GM21526 (cell line): Measurements from ENCODE around the gene SLC43A1.
A peak's percentile ranks its signal among the peaks of the same experiment; 100 is the strongest.

Experiments used
- ATAC-seq: cut with Tn5 transposase; IDR thresholded peaks from one replicate; pipeline ENCODE4 v1.9.1; 2021; ENCODE audit warnings: moderate library complexity; ENCODE audit not compliant: unreplicated experiment, low FRiP score

Gene SLC43A1

GRCh38 chr11:57530215-57530595 lies 14.7 kb upstream of the SLC43A1 start:
- no peak for ATAC-seq

- ATAC-seq: no peak
These were observed 13.5 kb upstream of the SLC43A1 start for GRCh38 chr11:57529012-57529411.

GRCh38 chr11:57527056-57527631 lies 11.6 kb upstream of the SLC43A1 start:
- ATAC-seq: no peak

- ATAC-seq: no peak
These were observed 7.9 kb upstream of the SLC43A1 start for GRCh38 chr11:57523419-57523818.

DNA sequence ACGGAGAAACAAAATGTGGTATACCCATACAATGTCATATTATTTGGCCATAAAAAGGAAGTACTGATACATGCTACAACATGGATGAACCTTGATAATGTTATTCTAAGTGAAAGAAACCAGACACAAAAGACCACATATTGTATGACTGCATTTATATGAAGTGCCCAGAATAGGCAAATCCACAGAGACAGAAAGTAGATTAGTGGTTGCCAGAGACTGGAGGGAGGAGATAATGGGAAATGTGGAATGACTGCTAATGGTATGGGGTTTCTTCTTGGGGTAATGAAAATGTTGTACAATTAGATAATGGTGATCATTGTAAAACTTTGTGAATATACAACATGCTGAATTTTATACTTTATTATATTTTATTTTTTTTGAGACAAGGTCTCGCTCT lies 5.6 kb upstream of the SLC43A1 start:
- ATAC-seq: no peak

DNA sequence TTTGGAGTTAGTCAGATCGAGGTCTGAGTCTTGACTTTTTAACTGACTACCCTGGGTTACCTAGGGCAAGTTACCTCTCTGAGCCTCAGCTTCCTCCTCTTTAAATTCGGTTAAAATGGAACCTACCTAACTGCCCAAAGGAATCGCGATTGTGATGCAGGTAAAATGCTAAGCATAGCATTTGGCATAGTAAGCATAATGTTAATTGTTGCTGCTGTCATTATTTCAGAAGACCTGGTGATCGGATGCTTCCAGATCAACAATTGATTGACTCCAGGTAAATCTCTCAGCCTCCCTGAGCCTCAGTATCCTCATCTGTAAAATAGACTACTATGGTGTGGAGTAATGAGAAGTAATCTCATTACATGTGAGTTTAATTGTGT lies 550 bp upstream of the SLC43A1 start:
- no peak for ATAC-seq

- ATAC-seq: peak; percentile 42
These were observed 767 bp downstream of the SLC43A1 start for GRCh38 chr11:57514538-57515331.

GRCh38 chr11:57513911-57514537 lies 1.5 kb downstream of the SLC43A1 start:
- peak; percentile 33 for ATAC-seq

GRCh38 chr11:57513452-57513795 lies 2.1 kb downstream of the SLC43A1 start:
- ATAC-seq: no peak

DNA sequence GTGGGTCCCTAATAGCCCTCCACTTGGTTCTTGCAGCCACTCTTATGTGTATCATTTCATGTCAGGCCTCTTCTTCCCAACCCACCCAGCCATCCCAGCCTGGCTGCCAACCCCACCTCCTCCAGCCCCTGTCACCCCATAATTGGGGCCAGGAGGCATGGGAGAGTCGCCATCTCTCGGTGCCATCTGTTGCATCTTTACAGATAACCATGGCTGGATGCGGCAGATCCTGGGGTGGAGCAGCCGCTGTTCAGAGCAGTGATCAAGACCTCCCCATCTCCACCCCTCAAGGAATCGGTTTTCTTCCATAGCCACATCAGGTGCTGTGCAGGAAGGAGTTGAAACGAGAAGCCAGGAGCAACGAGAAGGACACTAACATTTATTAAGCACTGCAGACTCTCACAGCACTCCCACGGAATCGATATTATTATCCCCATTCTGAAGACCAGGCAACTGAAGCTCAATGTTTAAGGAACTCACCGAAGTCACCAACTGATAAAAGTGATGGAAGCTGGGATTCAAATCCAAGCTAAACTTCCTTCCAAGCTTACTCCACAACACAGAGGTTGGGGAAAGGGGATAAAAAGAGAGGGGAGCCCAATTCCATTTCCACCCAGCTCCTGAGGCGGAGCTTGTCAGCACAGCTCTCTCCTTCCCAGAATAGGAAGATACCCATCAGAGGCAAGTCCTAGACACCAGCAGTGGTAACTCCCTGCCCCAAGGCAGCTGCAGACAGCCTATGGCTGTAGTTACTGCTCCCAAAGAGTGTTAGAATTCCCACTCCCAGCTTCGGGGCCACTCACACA lies 2.7 kb downstream of the SLC43A1 start:
- ATAC-seq: no peak

- ATAC-seq: no peak
These were observed 3.6 kb downstream of the SLC43A1 start for GRCh38 chr11:57511741-57512430.

GRCh38 chr11:57508341-57509170 lies 6.9 kb downstream of the SLC43A1 start:
- ATAC-seq: no peak

DNA sequence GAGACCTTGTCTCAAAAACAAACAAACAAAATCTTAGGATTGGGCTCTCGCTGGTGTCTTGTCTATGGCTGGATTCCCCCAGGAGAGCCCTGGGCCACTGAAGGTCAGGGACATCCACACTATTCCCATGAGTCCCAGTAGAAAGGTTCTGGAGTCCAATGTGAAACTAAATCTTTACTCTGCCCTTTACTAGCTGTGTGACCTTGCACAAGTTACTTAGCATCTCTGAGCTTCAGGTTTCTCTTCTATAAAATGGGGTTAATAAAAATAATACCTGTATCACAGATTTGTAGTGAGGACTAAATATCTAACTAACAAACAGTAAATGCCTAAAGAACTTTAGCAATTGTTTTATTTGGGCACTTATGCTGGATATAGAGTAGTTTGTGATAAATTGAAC lies 9.0 kb downstream of the SLC43A1 start:
- no peak for ATAC-seq

GRCh38 chr11:57504511-57504910 lies 11.0 kb downstream of the SLC43A1 start:
- no peak for ATAC-seq

- no peak for ATAC-seq
These were observed 12.6 kb downstream of the SLC43A1 start for GRCh38 chr11:57502870-57503269.

GRCh38 chr11:57502376-57502775 lies 13.1 kb downstream of the SLC43A1 start:
- no peak for ATAC-seq

- ATAC-seq: no peak
These were observed 13.5 kb downstream of the SLC43A1 start for GRCh38 chr11:57501953-57502352.

DNA sequence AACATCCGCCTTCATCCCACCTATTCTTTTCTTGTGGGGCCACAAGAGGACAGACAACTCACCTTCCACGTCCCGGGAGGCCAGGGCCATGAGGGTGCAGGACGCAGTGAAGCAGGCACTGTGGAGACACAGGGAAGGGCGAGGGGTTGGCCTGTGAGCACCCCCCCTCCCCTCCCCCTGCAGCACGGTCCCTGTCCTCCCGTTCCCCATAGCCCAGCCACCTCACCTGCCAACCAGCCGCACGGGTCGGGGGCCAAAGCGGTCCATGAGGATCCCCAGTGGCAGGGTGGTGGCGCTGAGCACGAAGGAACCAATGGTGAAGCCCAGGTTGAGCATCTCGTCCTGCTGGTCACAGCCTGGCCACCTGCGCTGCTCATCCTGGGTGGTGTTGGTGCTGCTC lies 14.6 kb downstream of the SLC43A1 start:
- ATAC-seq: no peak

GRCh38 chr11:57500515-57500914 lies 15.0 kb downstream of the SLC43A1 start:
- no peak for ATAC-seq

DNA sequence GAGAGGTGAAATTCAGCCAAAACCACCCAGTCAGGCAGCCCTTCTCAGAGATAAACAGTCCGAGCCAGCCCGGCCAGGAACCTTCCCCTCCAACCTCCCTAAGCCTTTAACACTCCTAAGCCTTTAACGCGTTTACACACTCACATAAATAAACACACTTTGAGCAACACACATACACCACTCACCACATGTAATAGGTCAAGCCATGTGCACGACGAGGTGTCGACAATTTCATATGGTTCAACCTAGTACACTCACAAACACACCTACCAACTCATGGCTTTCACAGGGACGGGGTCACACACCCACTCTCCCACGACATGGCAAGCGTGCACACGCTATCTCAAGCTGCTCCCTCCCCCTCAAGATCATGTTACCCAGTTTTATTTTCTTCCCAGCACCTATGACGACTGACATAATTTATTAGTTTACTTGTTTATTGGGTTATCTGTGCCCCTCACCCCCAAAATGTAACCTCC lies 15.5 kb downstream of the SLC43A1 start:
- no peak for ATAC-seq
